Nasal cavity respiratory epithelium epithelial cell of viscerocranial mucosa (primary cell): ENCODE measurements around the gene FGFBP1. TPM values are rescaled to one million over a fixed set of nuclear protein-coding genes. Genes with fewer than 3 reads are reported as not detected.

ENCODE experiments used
- total RNA-seq: library from RNA; depleted of rRNA; stranded (reverse); fragments of >200 nt; gene quantifications from 2 replicates; pipeline ENCODE4 v1.2.3, GENCODE V29; 2014

Gene FGFBP1
- total RNA-seq: 12.5 and 47.8 TPM in 2 replicates

DNA sequence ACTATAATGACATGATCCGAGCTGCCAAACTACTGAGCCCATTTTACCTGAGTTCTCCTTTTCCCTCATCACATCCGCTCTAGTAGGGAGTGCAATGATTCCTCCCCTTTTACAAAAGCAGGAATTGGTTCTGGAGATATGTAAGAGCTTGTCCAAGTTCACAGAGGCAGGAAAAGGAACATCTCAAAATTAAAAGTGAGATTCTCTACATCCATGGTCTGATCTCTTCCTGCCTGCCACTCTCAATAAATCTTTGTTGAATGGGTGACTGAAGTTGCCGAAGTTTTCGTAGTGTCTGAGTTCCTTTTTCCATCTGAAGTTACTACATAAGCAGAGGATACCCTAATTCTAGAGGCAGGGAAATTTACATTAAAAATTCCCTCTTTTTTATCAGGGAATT is at the start of gene FGFBP1:
FGFBP1 (minus strand) TSS at position 101 of the 400 bp plus-strand sequence. CDS start 2,108 bp downstream, outside the sequence.

DNA sequence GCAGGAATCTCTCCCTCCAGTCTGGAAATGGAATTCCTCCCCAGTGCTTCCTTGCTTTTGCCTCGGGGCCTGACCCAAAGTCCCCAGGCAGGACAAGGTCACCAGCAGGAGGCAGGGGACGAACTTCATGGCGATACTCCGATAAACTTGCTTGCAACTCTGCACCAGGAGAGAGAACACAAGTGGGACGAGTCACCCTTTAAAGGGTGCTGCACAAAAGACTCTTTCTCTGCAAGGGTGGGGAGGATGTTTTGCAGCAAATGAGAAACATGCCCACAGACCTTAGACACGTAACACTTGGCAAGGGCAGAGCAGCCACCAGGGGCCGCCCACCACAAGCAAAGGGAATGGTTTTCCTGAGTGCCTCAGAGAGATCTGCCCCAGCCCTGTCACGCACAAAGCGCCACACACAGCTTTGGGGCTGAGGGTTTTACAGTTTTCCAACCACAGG is 24.5 kb upstream of the FGFBP1 start, which contains the start of gene FGFBP2:
FGFBP2 (minus strand) TSS at position 175 of the 451 bp plus-strand sequence; CDS start at position 129, 46 bp downstream.

Other genes with a start within 250 kb of the FGFBP1 start
- gene BST1, start 235.7 kb downstream of the FGFBP1 start, total RNA-seq: 0.14 and 0.68 TPM in 2 replicates
- gene CD38, start 160.4 kb downstream of the FGFBP1 start, total RNA-seq: 0.14 TPM in 1 of 2 replicates, not detected in the other
- not detected in 2 replicates for gene FGFBP2, start 24.4 kb upstream of the FGFBP1 start, total RNA-seq
- 0.34 and 1.4 TPM in 2 replicates for gene PROM1, start 145.3 kb upstream of the FGFBP1 start, total RNA-seq